HepG2 (cell line): Measurements from ENCODE around the gene LY6G5B.

Experiments used
- ADNP ChIP-seq: sonication (generic); formaldehyde crosslinking; IDR thresholded peaks from 2 replicates; pipeline ENCODE4 v1.4.0; 2020; ENCODE audit warnings: missing genetic modification reagents
- EP300 ChIP-seq, 3 experiments: sonication (generic) in 1 of 3; formaldehyde crosslinking in 1 of 3; IDR thresholded peaks; 2 replicates each; pipeline versions ENCODE4 v1.5.1 to v1.6.1; 2011 to 2020; ENCODE audit warnings: low read depth in 2 of 3, low read length in 2 of 3, borderline replicate concordance in 1 of 3, improper control_type of control experiment in 1 of 3, mild to moderate bottlenecking in 1 of 3, missing genetic modification reagents in 1 of 3, moderate library complexity in 1 of 3
- EZH2 ChIP-seq: conservative IDR thresholded peaks from 2 replicates; pipeline ENCODE4 v1.6.1; 2012; ENCODE audit warnings: mild to moderate bottlenecking, low read depth, low read length, moderate library complexity
- ZNF513 ChIP-seq: sonication (generic); formaldehyde crosslinking; conservative IDR thresholded peaks from 2 replicates; pipeline ENCODE4 v1.5.0; 2020; ENCODE audit warnings: missing genetic modification reagents
- ZNF670 ChIP-seq: sonication (generic); formaldehyde crosslinking; IDR thresholded peaks from 2 replicates; pipeline ENCODE4 v1.8.0; 2022; ENCODE audit warnings: mild to moderate bottlenecking, missing genetic modification reagents, borderline replicate concordance

- TF ChIP-seq EZH2, result no peak
- 0 out of 4 replicates have a peak, but pooled peaks of 1 of the 2 experiments have one; percentile 9 for TF ChIP-seq EP300 (IDR thresholded peaks at IDR 0.05; ENCODE audit: low read depth in 2 of 2, low read length in 2 of 2)
- no peak for TF ChIP-seq EP300 (CRISPR knock-in tag; IDR thresholded peaks at IDR 0.05; ENCODE audit: borderline replicate concordance)
- no peak for TF ChIP-seq ZNF513 (CRISPR knock-in tag)
- TF ChIP-seq ZNF670 (CRISPR knock-in tag), result no peak
- TF ChIP-seq ADNP, result no peak
Observed at GRCh38 chr6:31651602-31652191, 18.1 kb upstream of the LY6G5B start.
